HT-29 (cell line): ENCODE results near the gene CIT. TPM values are rescaled to one million over a fixed set of nuclear protein-coding genes. Genes with fewer than 3 reads are reported as not detected.
"Not testable (repeated sequence)": the region's sequence is repeated elsewhere in the genome, so short reads cannot be mapped to it uniquely, and the experiment has no call there.

Experiments used
- DNase-seq: peaks from one replicate; pipeline ENCODE4 v3.0.0-alpha.2; 2015; ENCODE audit warnings: low spot score
- total RNA-seq: library from RNA; depleted of rRNA; stranded (reverse); fragments of >200 nt; shearing (Covaris generic); gene quantifications from 2 replicates; pipeline ENCODE4 v1.2.3, GENCODE V29; 2014; rRNA removed

CIT gene
- total RNA-seq, 1 experiment from 2014 or later: 29.4 TPM

DNA sequence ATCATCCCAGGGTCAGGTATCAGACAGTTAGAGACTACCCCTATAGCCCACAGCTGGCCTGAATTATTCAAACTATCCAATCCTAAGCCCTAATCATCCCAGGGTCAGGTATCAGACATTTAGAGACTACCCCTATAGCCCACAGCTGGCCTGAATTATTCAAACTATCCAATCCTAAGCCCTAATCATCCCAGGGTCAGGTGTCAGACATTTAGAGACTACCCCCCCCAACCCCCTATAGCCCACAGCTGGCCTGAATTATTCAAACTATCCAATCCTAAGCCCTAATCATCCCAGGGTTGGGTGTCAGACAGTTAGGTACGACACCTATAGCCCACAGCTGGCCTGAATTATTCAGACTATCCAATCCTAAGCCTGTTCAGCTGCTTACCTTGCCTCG, 220.1 kb downstream of the CIT start:
- not testable (repeated sequence) for DNase-seq

- DNase-seq: no peak
Observed at GRCh38 chr12:119652665-119653064, 224.5 kb downstream of the CIT start.

- peak; percentile 20 for DNase-seq
Observed at GRCh38 chr12:119649202-119649808, 227.8 kb downstream of the CIT start.

DNA sequence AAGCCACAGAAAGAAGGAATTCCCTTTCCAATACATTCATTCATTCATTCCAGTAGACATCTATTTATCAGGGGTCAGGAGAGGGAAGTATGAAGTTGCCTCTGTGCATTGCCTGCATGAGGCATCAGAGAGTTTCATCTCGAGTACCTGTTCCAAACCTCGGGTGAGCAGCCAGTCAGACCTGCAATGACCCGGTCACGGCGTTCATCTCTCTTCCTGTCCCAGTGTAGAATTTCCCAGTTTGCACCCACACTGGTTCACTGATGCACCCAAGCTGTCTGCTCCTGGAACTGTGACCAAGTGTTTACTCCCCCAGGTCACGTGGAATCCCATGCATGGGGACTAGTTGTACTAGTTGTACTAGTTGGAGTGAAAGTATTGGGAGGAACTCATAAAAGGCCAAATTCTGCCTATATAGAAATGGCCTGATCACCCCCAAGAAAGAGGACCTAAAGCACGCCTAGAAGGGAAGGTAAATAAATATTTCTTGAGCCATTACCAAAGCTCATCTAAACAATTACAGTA, 231.5 kb downstream of the CIT start:
- no peak for DNase-seq

- DNase-seq: no peak
Observed at GRCh38 chr12:119644930-119645329, 232.2 kb downstream of the CIT start.

DNA sequence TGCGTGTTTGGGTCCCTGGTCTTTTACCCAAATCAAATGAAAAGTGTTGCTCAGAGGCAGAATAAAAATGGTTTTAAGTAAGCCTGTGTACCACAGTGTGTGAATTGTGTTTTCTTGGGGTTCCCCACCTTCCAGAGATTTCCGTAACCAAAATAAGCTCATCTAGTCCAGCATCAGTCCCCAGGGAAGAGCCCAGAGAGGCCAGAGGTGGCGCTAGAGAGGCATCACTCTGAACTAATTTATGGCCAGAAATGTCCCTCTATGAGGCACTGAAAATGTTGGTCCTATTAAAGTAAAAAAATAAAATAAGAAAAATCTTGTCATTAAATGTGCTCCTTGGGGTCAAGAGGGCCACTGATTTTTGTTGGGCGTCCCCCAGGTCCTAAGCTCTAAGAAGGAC, 234.1 kb downstream of the CIT start:
- no peak for DNase-seq

Other genes with a start within 250 kb of the CIT start
- gene PRKAB1, start 209.2 kb downstream of the CIT start, total RNA-seq: 17.4 and 30.6 TPM in 2 replicates
- 19.9 and 21.5 TPM in 2 replicates for gene BICDL1, start 111.9 kb upstream of the CIT start, total RNA-seq
- gene RAB35, start 239.4 kb upstream of the CIT start, total RNA-seq: 46.1 and 53.4 TPM in 2 replicates